MG63 (cell line): ENCODE results near the gene VWA7. TPM values are rescaled to one million over a fixed set of nuclear protein-coding genes. Genes with fewer than 3 reads are reported as not detected.
A peak's percentile ranks its signal among the peaks of the same experiment; 100 is the strongest.

ENCODE experiments used
- DNase-seq: peaks from one replicate; pipeline ENCODE4 v3.0.0-alpha.2; 2020
- H3K27me3 ChIP-seq: fragments of 250-450 bp; sonication (Bioruptor Pico); 2 replicates; pipeline ENCODE4 v1.5.1; 2020; ENCODE audit warnings: mild to moderate bottlenecking, moderate library complexity
- H3K36me3 ChIP-seq: fragments of 250-450 bp; sonication (Bioruptor Pico); 2 replicates; pipeline ENCODE4 v1.5.1; 2020; ENCODE audit warnings: mild to moderate bottlenecking, moderate library complexity
- H3K4me3 ChIP-seq: fragments of 250-450 bp; sonication (Bioruptor Pico); 2 replicates; pipeline ENCODE4 v1.5.1; 2020; ENCODE audit warnings: mild to moderate bottlenecking, moderate library complexity
- H3K9me3 ChIP-seq: fragments of 250-450 bp; sonication (Bioruptor Pico); 2 replicates; pipeline ENCODE4 v1.5.1; 2020; ENCODE audit warnings: mild to moderate bottlenecking, moderate library complexity
- total RNA-seq: library from RNA; depleted of rRNA; stranded (reverse); fragments of >200 nt; shearing (Covaris generic); gene quantifications from 2 replicates; pipeline ENCODE4 v1.2.3, GENCODE V29; 2014; ENCODE audit warnings: low replicate concordance

Gene VWA7
- total RNA-seq, 1 experiment from 2014 or later = 0.13 TPM

DNA sequence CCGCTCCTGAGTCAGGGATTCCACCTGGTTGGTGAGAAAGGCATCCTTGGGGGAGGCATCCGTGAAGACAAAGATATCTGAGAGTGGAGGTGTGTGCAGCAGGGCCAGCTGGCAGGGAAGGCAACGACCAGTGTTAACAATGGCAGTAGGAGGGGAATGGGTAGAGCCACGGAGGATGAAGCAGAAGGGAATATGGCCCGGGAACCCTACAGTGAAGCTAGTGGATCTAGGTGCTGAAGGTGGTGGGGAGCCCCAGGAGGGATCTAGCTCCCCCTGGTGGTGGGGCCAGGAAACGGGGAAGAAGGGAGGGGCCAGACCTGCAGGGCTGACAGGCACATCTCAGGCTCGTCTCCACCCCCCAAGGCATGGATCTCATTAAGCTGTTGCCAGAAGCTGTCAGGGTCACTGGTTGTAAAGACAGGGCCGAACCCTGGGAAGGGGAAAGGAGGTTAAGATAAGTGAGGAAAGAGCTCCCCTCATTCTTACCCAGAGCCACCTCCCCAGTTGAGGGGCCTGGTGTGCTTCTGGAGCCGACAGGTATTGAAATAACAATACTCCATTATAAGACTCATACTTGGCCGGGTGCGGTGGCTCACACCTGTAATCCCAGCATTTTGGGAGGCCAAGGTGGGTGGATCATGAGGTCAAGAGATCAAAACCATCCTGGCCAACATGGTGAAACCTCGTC, 7.3 kb downstream of the VWA7 start:
- no peaks in the 10 kb centered on the region for H3K36me3 ChIP-seq
- no peak overlapping the region for H3K4me3 ChIP-seq
- peak; percentile 47 for DNase-seq
- no peaks in the 10 kb centered on the region for H3K9me3 ChIP-seq
- H3K27me3 ChIP-seq = no peaks in the 10 kb centered on the region

DNA sequence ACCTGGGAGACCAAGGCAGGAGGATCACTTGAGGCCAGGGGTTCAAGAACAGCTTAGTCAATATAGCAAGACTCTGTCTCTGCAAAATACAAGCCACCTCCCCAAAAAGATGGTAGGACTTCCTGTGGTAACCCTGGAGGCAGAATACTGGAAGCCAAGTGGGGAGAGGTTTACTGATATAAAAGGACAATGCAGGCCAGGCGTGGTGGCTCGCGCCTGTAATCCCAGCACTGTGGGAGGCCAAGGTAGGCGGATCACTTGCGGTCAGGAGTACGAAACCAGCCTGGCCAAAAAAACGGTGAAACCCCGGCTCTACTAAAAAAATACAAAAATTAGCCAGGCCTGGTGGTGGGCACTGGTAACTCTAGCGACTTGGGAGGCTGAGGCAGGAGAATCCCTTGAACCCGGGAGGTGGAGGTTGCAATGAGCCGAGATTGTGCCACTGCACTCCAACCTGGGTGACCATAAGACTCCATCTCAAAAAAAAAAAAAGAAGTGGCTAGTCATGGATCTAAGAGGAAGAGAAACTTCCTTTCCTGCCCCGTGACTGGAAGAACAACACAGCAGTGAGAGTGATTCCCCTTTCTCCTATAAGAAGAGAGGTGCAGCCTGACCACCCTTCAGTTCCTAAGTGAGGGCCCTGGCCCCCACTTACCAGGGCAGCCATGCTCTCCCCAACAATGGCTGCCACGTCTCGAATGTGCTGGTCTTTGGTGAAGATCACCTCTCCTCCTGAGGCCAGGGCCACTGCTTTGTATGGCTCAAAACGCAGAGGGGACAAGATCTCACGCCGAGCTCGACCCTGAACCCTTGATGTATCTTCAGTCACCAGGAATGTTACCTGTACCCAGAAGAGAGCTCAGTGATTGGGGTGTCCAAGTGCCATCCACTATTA, 8.5 kb downstream of the VWA7 start:
- Histone ChIP-seq H3K36me3 (no peaks in the 10 kb centered on the region), H3K4me3 (no peak overlapping the region), H3K27me3 (no peaks in the 10 kb centered on the region), H3K9me3 (no peaks in the 10 kb centered on the region)
- no peak for DNase-seq

DNA sequence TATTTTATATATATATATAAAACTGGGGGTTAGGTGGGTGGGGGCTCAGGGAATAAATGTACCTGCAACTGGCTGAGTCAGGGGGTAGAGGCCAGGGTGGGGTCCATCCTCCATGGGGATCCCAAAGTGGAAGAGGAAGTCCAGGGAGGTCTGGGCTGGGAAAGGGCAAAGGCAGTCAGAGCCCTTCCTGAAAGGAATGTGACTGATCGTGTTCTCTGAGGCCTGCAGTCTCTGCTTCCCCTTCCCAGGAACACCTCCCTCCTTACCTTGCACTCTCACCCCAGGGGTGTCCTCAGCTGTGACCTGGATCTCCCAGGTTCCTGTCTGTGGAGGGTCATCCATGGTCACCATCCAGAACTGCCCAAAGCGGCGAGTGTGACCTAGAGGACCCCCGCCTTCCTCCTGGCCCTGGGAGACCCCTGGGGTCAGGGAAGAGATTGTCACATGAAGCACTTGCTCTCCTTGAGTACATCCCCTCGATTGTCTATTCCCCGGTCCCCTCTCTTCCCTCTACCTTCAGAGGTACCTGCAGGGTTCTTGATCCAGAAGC, 10.0 kb downstream of the VWA7 start:
- H3K36me3 ChIP-seq = no peaks in the 10 kb centered on the region
- no peak for DNase-seq
- no peak overlapping the region for H3K4me3 ChIP-seq

DNA sequence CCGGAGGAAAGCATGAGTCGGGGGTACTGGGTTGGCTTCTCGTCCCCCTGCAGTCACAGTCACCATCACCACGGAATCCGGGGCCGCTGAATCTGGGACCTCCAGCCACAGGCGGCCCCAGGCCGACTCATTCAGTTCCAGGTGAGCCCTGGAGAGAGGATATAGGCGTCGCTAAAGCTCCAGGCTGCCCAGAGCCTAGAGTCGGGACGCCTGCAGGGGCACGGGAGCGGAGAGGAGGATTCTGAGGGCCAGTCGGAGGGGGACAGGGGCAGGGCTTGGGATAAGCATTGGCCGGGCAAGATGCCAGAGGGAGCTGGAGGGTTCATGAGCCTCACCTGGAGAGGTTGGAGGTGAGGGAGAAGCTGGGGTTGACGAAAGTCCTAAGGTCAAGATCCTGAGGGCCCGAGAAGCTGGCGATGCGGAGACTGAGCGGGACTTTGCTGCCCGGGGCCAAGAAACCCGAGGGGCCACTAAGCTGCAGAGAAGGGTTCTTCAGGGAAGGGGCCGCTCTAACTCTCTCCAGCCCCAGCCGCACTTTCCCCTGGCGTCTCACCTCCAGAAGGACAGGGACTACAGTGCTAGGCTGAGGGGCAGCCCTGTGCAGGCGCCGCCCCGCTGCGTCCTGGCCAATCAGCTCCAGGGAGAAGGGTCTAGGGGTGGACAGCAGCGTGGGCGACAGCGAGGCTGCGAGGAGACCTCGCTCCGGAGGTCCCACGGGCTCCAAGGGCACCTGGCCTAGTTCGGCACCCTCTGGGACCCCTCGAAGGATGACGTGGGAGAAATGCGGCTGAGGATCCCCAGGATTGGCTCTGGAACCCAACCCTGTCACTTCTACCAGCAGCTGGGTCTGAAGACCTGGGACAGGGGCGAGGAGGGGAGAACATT, 11.0 kb downstream of the VWA7 start:
- Histone ChIP-seq H3K4me3 (no peak overlapping the region), H3K27me3 (no peaks in the 10 kb centered on the region), H3K9me3 (no peaks in the 10 kb centered on the region), H3K36me3 (no peaks in the 10 kb centered on the region)
- no peak for DNase-seq

More for the DNA sequence above, 10.0 kb downstream of the VWA7 start:
- H3K27me3 ChIP-seq = no peaks in the 10 kb centered on the region
- H3K9me3 ChIP-seq = no peaks in the 10 kb centered on the region

DNA sequence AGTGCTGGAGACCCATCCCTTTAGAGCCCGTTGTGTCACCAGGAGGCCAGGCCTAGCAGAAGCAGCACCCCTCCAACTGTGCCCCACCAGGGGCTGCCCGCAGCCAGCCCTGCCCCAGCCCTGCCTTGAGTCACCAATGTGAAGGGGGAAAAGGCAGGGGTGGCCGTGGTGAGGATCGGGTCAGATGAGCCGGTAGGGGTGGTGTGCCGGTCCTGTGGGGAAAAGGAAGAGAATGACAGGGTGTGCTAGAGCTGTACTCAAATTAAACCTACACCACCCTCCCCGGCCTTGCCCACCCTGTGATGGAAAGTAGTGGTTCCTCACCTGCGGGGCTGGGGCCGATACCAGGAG, 11.6 kb downstream of the VWA7 start:
- Histone ChIP-seq H3K36me3 (no peaks in the 10 kb centered on the region), H3K4me3 (no peak overlapping the region), H3K9me3 (no peaks in the 10 kb centered on the region), H3K27me3 (no peaks in the 10 kb centered on the region)
- no peak for DNase-seq

DNA sequence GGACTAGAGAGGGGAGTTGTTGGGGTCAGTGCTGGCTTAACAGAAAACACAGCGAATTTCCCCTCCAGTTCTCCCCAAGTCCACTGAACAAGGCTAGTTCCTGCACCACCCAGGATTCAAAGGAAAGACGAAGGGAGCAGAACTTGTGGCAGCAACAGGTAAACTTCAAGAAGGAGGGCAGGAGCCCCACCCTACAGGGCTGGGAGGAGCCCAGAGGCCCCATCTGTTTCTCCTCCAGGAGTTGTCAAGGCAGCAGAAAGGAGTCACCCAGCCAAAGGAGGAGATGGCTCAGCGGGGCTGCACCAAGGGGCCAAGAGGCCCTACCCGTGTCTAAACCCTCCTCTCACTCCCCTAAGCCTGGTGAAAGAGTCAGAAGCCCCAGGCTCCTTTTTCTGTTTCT, 12.9 kb downstream of the VWA7 start:
- Histone ChIP-seq H3K27me3 (no peaks in the 10 kb centered on the region), H3K9me3 (no peaks in the 10 kb centered on the region), H3K36me3 (no peaks in the 10 kb centered on the region), H3K4me3 (no peak overlapping the region)
- DNase-seq = no peak

DNA sequence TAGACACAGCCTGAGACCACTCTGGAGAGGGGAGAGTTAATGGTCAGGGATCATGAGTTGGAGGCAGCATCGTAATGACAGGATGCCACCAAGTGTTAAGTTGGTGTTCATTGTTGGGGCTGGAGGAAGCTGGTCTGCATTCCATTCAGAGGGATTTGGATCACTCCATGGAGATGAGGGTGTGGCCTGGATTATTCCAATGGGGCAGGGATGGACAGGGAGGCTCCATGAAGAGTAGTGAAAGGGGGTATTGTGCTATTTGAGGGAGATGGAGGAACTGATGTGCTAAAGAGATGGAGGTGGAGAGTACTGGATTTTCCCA, 13.5 kb downstream of the VWA7 start:
- Histone ChIP-seq H3K36me3 (no peaks in the 10 kb centered on the region), H3K9me3 (no peaks in the 10 kb centered on the region)
- peak; percentile 19 for DNase-seq

DNA sequence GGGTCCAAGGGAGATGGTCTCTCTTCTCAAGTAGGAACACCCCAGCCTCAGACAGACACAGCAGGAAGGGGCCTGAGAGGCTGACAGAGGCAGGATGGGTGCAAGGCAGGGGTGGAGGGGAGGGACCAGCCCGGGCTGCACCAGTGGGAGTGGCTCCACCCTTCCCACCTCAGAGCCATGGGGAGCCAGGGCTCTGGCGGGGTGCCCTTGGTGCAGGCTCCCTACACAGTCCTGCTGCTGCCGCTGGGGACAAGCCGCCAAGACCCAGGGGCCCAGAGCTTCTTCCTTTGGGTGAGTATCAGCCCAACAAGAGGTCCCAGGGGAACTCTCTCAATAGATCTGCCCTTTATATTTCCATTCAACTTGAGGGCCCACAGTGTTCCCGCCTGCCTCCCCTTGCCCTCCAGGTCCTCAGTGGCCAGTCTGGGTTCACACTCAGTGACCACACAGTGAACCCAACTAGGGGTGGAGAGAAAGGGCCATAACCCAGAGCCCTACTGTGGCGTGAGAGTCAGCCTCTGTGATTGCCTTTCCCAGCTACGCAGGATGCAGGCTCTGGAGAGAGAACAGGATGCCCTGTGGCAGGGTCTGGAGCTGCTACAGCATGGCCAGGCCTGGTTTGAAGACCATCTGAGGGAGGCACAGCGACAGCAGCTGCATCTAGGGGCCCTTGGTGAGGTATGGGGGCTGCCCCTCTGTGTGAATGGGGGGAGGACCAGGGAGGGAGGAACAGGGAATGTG, 14.1 kb downstream of the VWA7 start:
- no peaks in the 10 kb centered on the region for H3K36me3 ChIP-seq
- DNase-seq = no peak
- no peaks in the 10 kb centered on the region for H3K27me3 ChIP-seq
- no peaks in the 10 kb centered on the region for H3K9me3 ChIP-seq
- no peak overlapping the region for H3K4me3 ChIP-seq

More for the DNA sequence above, 13.5 kb downstream of the VWA7 start:
- Histone ChIP-seq H3K4me3 (no peak overlapping the region), H3K27me3 (no peaks in the 10 kb centered on the region)

DNA sequence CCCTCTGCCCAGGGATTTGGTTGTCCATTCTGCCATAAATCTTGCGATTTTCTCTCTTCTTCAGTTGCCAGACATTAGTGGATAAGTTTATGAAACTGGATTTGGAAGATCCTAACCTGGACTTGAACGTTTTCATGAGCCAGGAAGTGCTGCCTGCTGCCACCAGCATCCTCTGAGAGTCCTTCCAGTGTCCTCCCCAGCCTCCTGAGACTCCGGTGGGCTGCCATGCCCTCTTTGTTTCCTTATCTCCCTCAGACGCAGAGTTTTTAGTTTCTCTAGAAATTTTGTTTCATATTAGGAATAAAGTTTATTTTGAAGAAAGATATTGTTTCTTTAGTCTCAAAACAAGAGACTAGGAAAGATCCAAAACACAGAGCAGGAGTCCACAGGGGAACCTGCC, 14.8 kb downstream of the VWA7 start, which contains the start of gene SAPCD1:
SAPCD1 (plus strand) TSS at position 301 of the 400 bp plus-strand sequence. CDS start 399 bp downstream, outside the sequence.
- Histone ChIP-seq H3K27me3 (no peaks in the 10 kb centered on the region), H3K36me3 (no peaks in the 10 kb centered on the region), H3K4me3 (no peak within 1 kb of the TSS), H3K9me3 (no peaks in the 10 kb centered on the region)
- no peak for DNase-seq

DNA sequence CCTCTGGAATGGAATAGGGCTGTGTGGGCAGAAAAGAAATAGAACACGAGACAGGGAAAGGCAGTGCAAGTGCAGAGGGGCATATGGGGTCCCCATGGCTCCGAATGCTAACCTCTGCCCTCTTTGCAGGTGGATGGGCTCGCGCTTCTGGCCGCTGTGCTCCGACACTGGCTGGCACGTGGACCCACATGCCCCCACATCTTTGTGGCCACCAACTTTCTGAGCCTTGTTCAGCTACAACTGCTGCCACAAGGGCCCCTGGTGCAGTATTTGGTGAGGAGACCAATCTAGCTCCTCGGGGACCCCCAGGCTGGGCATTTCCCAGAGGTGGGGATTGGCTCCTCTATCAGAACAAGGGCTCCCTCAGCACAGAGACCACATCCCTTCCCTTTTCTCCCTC, 15.8 kb downstream of the VWA7 start:
- Histone ChIP-seq H3K9me3 (no peaks in the 10 kb centered on the region), H3K36me3 (no peaks in the 10 kb centered on the region), H3K4me3 (no peak overlapping the region), H3K27me3 (no peaks in the 10 kb centered on the region)
- no peak for DNase-seq

DNA sequence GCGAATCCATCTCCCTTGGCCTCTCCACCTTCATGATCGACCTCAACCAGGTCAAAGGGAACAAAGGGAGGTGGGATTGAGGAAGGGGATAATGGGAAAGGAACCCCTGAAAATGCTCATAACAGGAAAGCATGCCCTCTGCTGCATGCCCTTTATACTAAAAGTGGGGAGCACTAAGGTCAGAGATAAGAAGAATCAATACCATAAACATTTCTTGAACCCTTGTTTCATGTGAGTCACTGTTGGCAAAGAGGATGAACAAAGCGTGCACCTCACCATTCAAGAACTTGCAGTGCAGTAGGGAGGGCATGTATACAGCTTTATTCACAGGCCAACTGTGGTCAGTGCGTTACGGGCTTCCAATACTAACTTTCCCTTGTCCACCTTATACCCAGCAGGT, 16.3 kb downstream of the VWA7 start:
- Histone ChIP-seq H3K27me3 (no peaks in the 10 kb centered on the region), H3K36me3 (no peaks in the 10 kb centered on the region), H3K4me3 (no peak overlapping the region), H3K9me3 (no peaks in the 10 kb centered on the region)
- no peak for DNase-seq

DNA sequence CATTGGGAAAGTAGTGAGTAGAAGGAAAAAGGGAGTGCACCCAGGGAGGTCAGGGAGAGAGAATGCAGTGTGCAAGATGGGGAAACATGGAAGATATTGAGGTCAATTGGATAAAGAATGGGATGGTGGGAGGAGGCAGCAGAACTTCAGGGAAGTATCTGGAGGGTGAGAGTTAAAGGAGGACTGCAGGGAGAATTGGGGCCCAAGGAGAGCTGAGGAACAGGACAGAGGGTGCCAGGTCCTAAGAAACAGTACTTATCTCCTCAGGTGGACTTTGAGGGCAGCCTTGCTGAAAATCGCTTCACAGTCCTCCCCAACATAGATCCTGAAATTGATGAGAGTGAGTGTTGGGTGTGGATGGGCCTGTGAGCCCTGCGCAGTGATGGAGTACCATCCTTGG, 18.8 kb downstream of the VWA7 start:
- Histone ChIP-seq H3K27me3 (no peaks in the 10 kb centered on the region), H3K36me3 (no peaks in the 10 kb centered on the region), H3K4me3 (no peak overlapping the region), H3K9me3 (no peaks in the 10 kb centered on the region)
- DNase-seq = no peak

DNA sequence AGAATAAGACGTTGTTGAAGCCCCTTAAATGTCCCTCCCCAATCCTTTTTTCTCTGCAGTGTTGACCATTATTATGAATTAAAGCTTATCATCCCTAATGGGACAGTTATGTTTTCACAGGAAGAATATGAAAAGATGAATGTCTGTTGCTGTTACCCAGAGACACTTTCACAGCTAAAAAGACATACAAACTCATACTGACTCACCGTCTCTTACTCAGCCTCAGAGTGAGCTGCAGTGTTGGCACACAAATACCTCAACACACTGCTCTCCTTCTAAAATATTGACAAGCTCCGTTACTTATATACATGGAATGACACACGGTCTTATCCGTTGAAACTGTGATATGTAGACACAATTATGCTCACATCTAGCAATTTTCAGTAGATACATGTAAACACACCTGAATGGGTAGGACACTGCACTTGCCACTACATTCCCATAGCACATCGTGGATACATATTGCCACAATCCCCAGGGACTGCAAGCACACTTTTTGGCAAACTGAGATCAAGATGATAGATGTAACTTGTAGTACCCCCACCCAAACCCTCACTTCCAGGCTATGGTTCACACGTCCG, 24.3 kb downstream of the VWA7 start:
- DNase-seq = peak; percentile 51
- no peak overlapping the region for H3K4me3 ChIP-seq

DNA sequence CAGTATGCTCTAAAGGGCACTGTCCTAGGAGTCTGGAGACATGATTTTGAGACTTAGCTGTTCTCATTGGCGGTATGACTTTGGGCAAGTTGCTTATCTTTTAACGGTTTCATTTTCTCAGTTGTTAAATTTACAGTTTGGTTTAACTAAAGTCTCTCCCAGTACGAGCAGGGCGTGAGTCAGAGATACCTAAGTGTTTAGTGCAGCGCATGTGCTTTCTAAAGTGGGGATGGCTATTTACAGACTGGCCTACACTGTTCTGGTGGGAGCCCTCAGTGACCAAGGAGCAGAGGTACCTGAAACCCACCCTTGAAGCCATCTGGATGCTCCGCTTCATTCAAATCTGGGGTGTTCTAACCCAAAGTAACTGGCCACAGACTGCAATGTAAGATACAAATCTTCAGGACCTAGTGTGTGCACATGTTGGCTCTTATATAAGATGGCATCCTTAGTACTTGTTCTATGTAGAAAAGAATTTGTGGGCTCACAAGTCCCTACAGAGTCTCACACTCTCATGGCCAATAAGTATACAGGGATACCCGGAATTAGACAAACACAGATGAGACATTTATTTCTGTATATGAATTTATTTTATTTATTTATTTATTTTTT, 26.6 kb downstream of the VWA7 start:
- Histone ChIP-seq H3K4me3 (no peak overlapping the region), H3K36me3 (peaks cover 8% of the 10 kb centered on the region; the same call in 1 of the 2 replicates), H3K9me3 (no peaks in the 10 kb centered on the region), H3K27me3 (no peaks in the 10 kb centered on the region)
- DNase-seq = no peak

More for the DNA sequence above, 24.3 kb downstream of the VWA7 start:
- no peaks in the 10 kb centered on the region for H3K27me3 ChIP-seq
- H3K9me3 ChIP-seq = no peaks in the 10 kb centered on the region
- peaks cover 2% of the 10 kb centered on the region; the same call in 1 of the 2 replicates for H3K36me3 ChIP-seq

DNA sequence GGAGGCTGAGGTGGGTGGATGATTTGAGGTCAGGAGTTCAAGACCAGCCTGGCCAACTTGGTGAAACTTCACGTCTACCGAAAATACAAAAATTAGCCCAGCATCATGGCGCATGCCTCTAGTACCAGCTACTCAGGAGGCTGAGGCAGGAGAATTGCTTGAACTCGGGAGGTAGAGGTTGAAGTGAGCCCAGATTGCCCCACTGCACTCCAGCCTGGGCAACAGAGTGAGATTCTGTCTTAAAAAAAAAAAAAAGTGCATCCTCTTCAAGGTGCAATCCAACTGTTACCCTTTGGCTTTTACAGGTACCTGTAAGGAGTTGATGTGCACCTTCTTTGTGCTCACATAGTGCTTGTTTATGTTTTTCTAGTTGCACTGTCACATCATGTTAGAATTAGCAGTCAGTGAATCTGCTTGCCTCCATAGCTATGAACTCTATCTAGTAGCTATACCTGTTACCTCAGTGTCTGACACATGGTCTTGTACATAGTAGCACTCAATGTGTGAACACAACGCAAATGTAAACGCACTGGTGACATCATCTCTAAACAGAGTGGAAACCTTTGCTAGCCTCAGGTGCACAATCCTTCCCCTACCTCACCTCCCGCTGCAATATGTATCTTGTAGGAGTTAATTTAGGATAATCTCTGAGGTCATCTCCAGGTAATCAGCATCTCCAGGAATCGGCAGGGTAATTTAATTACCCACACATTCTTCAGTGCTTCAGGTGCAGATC, 27.7 kb downstream of the VWA7 start:
- H3K36me3 ChIP-seq = peaks cover 8% of the 10 kb centered on the region; the same call in 1 of the 2 replicates
- H3K27me3 ChIP-seq = no peaks in the 10 kb centered on the region
- no peaks in the 10 kb centered on the region for H3K9me3 ChIP-seq
- no peak overlapping the region for H3K4me3 ChIP-seq
- DNase-seq = no peak
